ENCODE results near the gene PARD3.

PARD3 gene

GRCh38 chr10:34601691-34602090, 213.4 kb downstream of the PARD3 start:
- DNase-seq = no peak

- no peak for DNase-seq
Measured at GRCh38 chr10:34599026-34599795, 215.9 kb downstream of the PARD3 start.

DNA sequence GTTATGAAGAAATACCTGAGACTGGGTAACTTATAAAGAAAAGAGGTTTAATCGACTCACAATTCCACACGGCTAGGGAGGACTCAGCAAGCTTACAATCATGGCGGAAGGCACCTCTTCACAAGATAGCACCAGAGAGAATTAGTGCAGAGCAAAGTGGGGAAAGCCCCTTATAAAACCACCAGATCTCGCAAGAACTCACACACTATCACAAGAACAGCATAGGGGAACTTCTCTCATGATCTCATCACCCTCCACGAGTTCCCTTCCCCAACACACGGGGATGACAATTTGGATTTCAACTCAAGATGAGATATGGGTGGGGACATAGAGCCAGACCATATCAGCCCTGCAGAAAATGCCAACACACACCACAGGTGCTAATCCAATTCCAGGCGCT, 218.7 kb downstream of the PARD3 start:
- DNase-seq = no peak

GRCh38 chr10:34593930-34594329, 221.2 kb downstream of the PARD3 start:
- DNase-seq = no peak

- DNase-seq = no peak
Measured at GRCh38 chr10:34593374-34593890, 221.7 kb downstream of the PARD3 start.

DNA sequence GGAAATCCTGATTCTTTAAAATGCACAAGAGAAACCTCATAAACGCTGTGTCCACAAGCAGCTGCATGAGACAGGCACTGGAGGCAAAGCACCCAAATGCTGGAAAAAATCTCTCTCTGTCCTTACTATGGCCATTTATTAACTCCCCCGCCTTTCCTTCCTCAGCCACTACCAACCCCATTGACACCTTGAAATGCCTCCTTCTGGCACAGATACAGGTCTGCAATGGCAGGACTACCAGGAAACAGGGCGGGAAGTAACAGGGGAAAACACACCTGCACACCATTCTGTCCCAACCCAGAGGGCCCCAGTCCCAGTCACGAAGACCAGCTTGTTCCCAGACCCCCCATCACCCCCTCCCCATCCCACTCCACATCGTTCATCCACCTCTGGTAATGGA, 224.3 kb downstream of the PARD3 start:
- no peak for DNase-seq

DNA sequence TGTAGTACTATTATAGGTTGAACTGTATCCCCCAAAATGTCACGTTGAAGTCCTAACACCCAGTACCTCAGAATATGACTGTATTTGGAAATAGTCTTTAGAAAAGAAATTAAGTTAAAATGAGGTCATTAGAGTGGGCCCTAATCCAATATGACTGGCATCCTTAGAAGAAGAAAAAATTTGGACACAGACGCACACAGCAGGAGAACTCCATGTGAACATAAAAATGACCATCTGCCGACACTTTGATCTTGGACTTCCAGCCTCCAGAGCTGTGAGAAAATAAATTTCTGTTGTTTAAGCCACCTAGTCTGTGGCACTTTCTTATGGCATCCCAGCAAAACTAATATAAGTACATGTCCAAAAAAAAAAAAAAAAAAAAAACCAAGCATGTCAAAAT, 225.8 kb downstream of the PARD3 start:
- DNase-seq = no peak

DNA sequence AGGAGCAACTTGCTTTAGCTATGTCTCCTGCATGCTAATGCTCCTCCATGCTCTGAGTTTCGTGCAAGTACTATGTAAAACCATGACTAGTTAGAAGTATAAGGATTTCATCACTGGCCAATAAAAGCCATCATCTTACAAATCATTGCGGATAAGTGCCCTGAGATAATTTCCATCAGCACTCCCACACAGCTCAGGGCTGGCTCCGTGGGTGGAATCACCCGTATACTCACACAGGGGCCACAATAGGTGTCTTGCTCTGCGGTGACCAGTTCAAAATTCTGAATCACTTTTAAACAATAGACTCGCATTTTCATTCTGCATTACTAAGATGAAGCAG, 227.4 kb downstream of the PARD3 start:
- no peak for DNase-seq

DNA sequence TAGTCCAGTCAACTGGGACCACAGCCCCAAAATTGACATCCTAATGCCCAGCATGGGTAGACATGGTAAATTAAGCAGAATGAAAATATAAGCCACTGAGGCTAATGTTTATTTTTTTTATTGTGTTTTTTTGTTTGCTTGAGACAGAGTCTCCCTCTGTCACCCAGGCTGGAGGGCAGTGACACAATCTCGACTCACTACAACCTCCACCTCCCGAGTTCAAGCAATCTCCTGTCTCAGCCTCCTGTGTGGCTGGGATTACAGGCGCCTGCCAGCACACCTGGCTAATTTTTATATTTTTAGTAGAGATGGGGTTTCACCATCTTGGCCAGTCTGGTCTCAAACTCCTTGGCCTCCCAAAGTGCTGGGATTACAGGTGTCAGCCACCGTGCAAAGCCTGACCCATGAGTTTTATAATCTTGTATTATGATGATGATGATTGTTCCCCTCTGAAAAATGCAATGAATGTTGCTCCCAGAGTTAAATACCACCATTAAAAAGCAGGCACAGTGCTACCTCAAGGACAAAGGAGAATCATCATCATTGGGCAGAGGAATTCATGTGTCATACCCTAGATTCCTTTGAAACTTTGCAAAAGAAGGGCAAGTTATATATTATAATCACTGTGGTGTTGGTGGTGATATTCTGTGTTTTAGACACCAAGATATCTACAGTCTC, 228.0 kb downstream of the PARD3 start:
- no peak for DNase-seq

DNA sequence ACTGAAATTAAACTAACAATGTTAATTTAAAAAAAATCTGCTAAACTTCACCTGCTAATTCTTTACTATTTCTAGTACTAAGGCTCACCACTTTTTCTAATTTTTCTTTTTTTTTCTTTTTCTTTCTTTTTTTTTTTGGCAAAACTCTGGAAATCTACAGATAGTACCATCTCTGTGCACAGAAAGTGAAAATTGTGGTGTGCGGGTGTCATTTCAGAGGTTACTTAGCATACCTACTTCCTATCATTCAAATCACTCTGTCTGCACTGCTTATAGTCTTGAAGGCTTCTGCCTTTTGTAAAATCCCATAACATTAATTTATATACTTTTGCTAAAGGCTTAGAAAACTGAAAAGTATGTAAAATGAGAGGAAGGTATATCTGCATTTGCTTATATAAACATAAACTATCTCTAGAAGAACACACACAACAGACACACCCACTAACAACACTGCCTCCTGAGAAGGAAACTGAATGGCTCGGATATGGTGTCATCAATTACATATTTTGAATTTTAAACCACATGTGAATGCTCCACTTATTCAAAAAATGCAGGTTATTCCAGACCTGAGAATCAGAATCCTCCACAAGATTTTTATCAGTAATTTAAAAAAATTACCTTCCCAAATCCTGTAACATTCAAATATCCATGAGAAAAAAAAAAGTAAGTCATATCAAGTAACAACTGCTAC, 229.5 kb downstream of the PARD3 start:
- DNase-seq = no peak

DNA sequence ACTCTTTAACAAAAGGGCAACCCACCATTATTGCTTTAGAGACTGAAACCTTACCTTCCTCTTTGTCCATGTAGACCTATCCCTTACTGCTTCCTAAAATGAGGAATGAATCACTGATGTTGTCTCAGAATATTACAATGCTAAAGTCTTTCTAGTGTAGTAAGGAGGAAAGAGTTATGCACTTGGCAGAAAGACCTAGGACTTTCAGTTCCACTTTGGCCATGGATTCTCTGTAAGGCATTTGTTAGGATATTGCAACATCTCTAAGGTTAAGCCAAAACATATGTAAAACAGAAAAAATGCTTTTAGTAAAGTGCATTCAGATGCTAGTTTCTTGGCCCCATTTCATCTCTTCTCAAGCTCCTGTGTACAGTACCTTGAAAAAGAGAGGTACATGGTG, 230.9 kb downstream of the PARD3 start:
- no peak for DNase-seq

DNA sequence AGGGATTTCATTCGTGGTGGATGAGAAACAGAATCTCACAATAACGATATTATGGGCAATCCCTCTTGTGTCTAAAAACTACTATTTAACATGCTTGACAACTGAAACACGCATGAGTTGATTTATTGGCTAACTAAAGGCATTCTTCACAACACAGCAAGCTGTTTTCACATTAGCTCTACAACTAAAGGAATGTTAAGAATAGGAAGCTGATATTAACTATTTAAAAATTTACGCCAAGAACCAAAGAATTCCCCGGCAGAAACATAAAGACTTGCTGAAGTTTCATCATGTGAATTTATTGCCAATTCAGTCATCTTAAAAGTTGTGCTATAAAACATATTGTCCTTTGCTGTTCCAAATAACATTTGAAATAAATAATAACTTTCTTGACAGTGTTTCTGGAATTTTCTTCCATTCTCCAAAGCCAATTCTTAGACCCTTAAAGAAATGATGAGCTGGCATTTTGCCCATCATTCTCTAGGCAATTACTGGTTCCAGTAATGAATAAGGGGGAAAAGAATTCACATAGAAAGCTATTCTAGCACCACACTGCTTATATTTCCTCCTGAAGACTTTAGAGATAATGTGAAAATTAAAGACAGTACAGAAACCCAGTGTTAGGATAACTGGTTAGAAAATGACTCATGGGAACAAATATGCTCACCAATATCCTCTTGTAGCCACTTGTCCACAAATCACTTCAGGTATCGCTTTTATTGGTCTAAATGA, 233.1 kb downstream of the PARD3 start:
- no peak for DNase-seq

GRCh38 chr10:34580643-34581042, 234.5 kb downstream of the PARD3 start:
- no peak for DNase-seq

DNA sequence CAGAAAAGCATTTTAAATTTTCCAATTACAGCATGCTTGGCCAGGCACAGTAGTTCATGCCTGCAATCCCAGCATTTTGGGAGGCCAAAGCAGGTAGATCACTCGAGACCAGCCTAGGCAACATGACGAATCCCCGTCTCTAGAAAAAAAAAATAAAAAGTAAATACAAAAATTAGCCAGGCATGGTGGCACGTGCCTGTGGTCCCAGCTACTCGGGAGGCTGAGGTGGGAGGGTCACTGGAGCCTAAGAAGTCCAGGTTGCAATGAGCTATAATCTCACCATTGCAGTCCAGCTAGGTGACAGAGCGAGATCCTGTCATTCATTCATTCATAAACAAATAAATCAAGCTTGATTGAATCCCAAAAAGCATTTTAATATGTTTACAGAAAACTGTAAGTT, 234.9 kb downstream of the PARD3 start:
- no peak for DNase-seq

GRCh38 chr10:34578468-34578867, 236.6 kb downstream of the PARD3 start:
- DNase-seq = no peak

- no peak for DNase-seq
Measured at GRCh38 chr10:34576797-34577196, 238.3 kb downstream of the PARD3 start.

DNA sequence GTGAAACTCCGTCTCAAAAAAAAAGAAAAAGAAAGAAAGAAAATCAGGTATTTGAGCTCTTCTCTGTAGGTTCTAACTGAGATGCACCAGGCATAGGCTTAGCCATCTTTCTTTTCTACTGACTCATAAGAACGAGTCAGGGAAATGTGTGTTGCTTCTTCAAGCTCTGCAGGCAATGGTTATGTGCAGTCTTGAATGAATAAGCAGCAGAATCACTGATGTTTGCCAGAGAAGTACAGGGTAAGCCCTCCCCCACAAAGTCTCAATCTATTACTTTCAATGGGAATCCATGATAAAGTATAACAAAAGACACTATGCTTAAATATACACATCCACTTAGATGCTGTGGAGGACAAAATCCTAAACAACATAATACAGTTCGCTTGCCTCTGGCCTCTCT, 239.2 kb downstream of the PARD3 start:
- no peak for DNase-seq

- DNase-seq = no peak
Measured at GRCh38 chr10:34574353-34574934, 240.7 kb downstream of the PARD3 start.

GRCh38 chr10:34570887-34571286, 244.2 kb downstream of the PARD3 start:
- DNase-seq = no peak

DNA sequence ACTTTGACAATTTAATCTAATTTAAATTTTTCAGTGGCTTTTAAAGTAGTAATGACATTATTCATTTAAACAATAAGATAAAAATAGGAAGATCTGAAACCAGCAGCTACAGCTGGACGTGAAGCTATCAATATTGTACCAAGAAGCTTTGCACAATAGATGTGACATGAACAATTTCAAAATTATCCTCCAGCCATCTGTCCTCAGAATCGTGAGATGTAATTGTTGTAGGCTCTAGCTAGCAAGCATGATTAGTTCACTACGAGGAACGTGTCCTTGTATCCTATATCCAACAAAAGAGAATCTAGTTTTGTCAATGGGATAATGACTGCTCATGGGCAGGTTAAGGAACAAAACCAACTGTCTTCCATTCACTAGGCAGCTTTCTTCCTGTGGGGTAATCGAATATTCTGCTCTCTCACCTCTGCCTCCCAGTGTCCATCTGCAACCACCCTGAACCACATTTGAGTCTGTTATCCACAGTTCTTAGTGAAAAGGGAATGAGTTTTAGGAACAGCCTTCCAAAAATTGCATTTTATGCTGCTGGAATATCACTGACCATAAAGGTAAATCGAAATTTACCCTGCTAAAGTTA, 247.3 kb downstream of the PARD3 start:
- no peak for DNase-seq

GRCh38 chr10:34565934-34566333, 249.2 kb downstream of the PARD3 start:
- DNase-seq = no peak

DNA sequence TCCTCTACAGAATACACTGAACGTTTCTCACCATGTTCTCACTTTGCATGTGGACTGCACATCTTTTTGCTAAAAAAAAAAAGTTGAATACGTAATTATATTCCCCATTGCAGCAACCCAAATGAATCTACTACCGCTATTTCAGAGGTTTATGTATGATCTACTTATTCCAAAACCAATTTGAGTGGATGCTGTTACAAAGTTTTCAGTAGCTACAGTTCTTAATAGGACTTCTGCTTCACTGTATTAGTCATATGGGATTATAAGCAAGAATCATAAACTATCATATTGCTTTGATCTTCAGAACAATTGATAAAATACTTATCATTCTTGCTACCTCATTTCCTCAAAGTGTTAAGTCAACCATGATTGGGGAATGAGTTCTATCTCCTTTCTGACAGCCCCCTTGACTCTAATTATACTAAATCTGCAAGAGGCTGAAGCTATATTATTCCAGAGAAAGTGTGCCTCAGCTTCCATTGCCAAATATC, 257.0 kb downstream of the PARD3 start:
- DNase-seq = no peak

Data from NCI-H510A treated with DMSO at 0.1 percent for 48 hours (cell line).